Activated CD8-positive, alpha-beta memory T cell treated with anti-CD3 and anti-CD28 coated beads, Interleukin-2, amount 50 U/mL, for 4 hours (primary cell): ENCODE data around the gene OPRL1.

Experiments
- DNase-seq: peaks from one replicate; pipeline ENCODE4 v3.0.0-alpha.2; 2020

OPRL1 gene

DNA sequence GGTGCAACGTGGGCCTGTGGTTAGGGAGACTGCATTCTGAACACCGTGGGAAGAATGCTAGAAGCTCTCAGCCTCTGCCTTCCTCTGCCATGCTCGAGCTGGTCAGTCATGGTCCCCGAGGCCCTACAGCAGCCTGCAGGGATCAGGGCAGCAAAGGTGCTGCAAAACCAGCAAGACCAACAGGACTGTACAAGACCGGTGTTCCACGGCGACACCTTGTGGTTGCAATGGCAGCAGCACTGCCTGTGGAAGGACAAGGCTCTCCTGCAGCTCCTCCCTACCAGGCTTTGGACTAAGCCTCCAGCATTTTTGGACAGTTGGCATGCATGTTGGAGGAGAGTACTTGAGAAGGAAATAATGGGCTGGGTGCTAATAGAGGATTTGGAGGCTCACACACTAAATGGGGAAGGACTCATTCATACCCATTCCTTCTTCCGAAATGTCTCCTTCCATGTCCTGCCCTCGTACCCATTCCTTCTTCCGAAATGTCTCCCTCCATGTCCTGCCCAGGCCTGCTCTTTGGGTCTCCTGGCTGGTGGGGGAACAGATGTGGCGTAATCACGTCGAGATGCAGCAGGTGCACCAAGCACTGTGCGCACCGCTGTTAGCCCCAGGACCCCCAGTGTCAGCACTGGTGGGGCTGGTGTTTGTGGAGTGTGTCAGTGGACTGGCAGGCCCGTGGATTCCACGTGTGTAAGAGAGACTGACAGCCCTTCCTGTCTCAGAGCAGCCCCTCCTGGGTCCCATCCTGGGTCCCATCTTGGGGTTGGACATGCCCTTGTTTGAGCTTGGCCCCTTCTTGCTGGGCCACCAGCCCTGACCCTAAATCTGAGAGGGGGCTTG lies 65.8 kb downstream of the OPRL1 start:
- DNase-seq = peak; percentile 12

DNA sequence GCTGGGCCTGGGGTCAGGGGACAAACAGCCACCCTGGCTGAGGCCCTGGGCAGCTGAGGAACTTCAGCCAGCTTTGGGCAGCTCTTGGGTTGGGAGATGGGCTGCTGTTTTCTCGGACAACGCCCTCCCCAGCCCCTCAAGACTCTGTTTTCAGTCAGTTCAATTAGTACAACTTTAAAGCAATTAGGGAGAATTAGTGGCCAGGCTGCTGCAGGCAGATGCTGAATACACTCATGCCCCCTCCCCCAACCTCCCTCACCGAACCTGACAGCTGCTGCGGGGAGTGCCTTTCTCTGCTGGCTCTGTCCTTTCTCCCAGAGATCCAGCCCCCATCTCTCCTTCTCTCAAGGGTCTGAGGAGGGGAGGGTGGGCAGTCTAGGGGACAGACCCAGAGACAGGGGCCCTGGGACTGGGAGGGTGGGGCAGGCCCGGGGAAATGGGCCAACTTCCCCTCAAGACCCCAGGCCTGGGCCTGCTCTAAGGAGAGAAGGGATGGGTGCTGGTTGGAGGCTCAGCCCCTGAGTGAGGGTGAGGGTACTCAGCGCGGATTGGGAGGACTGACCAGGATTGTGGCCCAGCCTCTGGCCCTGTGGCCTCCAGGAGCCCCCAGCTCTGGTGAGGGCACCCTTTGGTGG lies 66.5 kb downstream of the OPRL1 start:
- peak; percentile 5 for DNase-seq

DNA sequence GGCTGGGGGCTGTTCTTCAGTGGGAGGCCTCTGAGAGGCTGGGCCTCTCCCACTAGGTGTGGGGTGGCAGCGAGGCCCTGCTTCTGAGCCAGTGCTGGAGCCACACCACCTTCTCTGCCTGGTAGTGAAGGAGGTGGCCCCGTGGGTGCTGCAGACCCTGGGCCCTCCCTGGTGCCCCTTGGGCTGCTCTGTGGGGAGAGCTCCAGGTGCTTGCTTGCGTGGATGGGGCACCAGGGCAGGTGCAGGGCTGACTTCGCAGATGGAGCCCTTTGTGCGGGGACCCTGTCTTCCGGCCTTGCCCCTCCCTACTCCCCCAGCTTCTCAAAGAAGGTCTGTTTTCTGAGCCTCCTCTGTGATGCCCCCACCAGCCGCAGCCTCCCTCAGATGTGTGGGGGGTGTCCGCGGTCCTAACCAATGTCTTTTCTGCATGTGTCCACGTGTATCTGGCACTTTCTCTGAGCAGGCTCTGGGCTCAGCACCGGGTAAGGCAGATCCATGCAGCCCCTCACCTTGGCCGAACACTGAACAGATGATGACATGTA lies 67.1 kb downstream of the OPRL1 start:
- peak; percentile 7 for DNase-seq

DNA sequence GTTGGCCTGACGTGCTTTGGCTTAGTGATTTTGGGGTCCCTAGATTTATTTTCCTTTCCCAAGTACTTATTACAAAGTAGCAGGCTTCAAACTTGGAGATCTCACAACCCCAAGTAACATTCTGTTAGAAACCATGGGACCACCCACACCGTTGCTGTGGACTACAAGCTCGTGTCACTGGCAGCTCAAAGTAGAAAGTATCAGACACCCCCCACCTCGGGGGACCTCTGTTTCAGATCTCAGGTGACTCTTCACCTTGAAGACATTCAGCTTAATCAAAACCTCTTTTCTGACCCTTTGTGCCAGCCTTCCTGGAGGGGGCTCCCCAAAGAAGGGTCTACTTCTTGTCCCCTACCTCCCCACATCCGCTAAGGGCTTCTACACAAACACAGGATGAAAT lies 68.7 kb downstream of the OPRL1 start:
- no peak for DNase-seq

DNA sequence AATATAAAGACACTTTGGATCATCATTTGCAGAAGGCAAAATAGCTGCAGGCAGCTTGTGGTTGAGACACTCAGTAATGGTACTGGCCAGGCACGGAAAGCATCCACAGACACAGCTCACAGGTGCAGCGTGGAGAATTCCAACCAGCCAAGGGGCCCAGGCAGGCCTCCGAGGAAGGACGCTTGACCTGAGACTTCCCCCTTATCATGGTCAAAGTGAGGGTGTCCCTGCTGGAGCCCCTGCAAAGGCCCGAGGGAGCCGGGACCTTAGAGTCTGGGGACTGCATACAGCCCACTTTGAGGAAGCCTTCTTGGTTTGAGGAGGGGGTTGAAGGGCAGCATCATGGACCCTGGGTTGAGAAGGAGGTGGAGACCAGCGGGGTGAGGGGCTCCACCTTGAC lies 69.3 kb downstream of the OPRL1 start:
- DNase-seq = no peak

DNA sequence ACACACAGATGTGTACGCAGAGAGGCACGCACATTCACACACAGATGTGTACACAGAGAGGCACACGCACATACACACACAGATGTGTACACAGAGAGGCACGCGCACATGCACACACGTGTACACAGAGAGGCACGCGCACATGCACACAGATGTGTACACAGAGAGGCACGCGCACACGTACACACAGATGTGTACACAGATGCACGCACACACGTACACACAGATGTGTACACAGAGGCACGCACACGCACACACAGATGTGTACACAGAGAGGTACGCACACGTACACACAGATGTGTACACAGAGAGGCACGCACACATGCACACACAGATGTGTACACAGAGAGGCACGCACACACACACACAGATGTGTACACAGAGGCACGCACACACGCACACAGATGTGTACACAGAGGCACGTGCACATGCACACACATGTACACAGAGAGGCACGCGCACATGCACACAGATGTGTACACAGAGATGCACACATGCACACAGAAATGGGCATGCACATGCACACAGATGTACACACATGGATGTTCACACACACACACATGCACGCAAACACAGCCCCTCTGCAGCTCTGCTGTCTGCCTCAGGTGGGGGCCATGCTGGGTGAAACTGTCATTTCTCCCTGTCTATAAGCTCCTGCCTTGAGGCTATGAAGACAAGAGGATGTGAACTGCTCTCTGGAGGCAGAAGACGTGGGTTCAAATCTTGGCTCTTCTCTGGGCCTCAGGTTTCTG lies 70.1 kb downstream of the OPRL1 start:
- no peak for DNase-seq
